DOHH2 (cell line): ENCODE measurements around the gene VSIG4.

Experiments used
- CTCF ChIP-seq: fragments of 200-600 bp; sonication (generic); IDR thresholded peaks from one replicate; pipeline ENCODE4 v1.5.1; 2014; ENCODE audit warnings: antibody characterized with exemption, mild to moderate bottlenecking, low read depth, low read length; ENCODE audit not compliant: poor library complexity, severe bottlenecking
- EZH2phosphoT487 ChIP-seq: fragments of 200-600 bp; sonication (generic); IDR thresholded peaks from 2 replicates; pipeline ENCODE4 v1.6.1; 2017; ENCODE audit warnings: borderline replicate concordance, mild to moderate bottlenecking, antibody characterized with exemption, low read length, moderate library complexity, mixed read lengths

- no peak for TF ChIP-seq CTCF
- TF ChIP-seq EZH2phosphoT487 = no peak
Observed at GRCh38 chrX:66015900-66016689, 23.8 kb downstream of the VSIG4 start.
